Measurements from ENCODE around the gene CLIC5.

GRCh38 chr6:45916692-45917091, 99.0 kb downstream of the CLIC5 start:
- no peak for TF ChIP-seq CTCF (IDR thresholded peaks at IDR 0.05)
- no peak for TF ChIP-seq POLR2A (IDR thresholded peaks at IDR 0.05)
